Measurements from ENCODE around the gene SGSM1.
A peak's percentile ranks its signal among the peaks of the same experiment; 100 is the strongest.

SGSM1 gene

GRCh38 chr22:24812950-24813775 is 7.2 kb downstream of the SGSM1 start:
- TF ChIP-seq CTCF (IDR thresholded peaks at IDR 0.05), result no peak
- Histone ChIP-seq H3K27me3 (ENCODE audit: control insufficient read depth, insufficient read depth, low read length) (no peaks in the 10 kb centered on the region), H3K4me1 (no peaks in the 10 kb centered on the region), H3K36me3 (ENCODE audit: control insufficient read depth, insufficient read depth, low read length) (no peaks in the 10 kb centered on the region), H2AFZ (no peak overlapping the region), H3K4me2 (ENCODE audit: low read length) (no peak overlapping the region), H3K9me3 (ENCODE audit: control insufficient read depth, low read length) (no peaks in the 10 kb centered on the region), H3K4me3 (ENCODE audit: low read depth, low read length) (no peak overlapping the region), H3K9ac (no peak overlapping the region), H3K79me2 (no peaks in the 10 kb centered on the region), H3K27ac (no peak overlapping the region)

- no peak for TF ChIP-seq CTCF (IDR thresholded peaks at IDR 0.05)
- no peak overlapping the region for H3K9ac ChIP-seq
- H3K4me1 ChIP-seq, result no peaks in the 10 kb centered on the region
- H3K36me3 ChIP-seq (ENCODE audit: control insufficient read depth, insufficient read depth, low read length), result no peaks in the 10 kb centered on the region
- no peak overlapping the region for H3K4me3 ChIP-seq (ENCODE audit: low read depth, low read length)
- H3K27ac ChIP-seq, result no peak overlapping the region
- H3K4me2 ChIP-seq (ENCODE audit: low read length), result no peak overlapping the region
- no peak overlapping the region for H2AFZ ChIP-seq
- H3K27me3 ChIP-seq (ENCODE audit: control insufficient read depth, insufficient read depth, low read length), result no peaks in the 10 kb centered on the region
- H3K79me2 ChIP-seq, result no peaks in the 10 kb centered on the region
- H3K9me3 ChIP-seq (ENCODE audit: control insufficient read depth, low read length), result no peaks in the 10 kb centered on the region
Measured at GRCh38 chr22:24813861-24814770, 8.1 kb downstream of the SGSM1 start.

DNA sequence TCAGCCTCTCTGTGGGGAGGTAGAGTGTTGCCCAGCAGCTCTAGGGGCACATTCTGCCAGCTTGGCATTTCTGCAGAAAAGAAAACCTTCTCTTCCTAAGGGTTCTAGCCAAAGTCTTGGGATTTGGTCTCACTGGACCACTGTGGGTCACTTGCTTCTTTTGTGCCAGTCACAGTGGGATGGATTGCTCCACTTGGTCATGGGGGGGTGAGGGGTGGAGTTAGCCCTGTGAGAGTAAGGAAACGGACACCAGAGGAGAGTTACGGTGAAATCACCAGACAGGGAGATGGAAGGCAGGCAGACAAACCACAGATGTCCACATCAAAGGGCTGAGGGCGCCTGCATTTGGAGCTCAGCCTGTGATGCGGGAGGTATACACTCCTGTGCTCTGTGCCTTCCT is 10.8 kb downstream of the SGSM1 start:
- Histone ChIP-seq H3K4me1 (no peaks in the 10 kb centered on the region), H3K4me3 (ENCODE audit: low read depth, low read length) (no peak overlapping the region)
- no peak for TF ChIP-seq CTCF (IDR thresholded peaks at IDR 0.05)

GRCh38 chr22:24819487-24819886 is 13.5 kb downstream of the SGSM1 start:
- TF ChIP-seq CTCF (IDR thresholded peaks at IDR 0.05), result no peak
- H3K9ac ChIP-seq, result no peak overlapping the region
- H2AFZ ChIP-seq, result no peak overlapping the region
- H3K4me1 ChIP-seq, result no peaks in the 10 kb centered on the region
- H3K79me2 ChIP-seq, result no peaks in the 10 kb centered on the region
- H3K4me3 ChIP-seq (ENCODE audit: low read depth, low read length), result no peak overlapping the region
- peak overlapping the region; percentile 42 for H3K27ac ChIP-seq
- H3K27me3 ChIP-seq (ENCODE audit: control insufficient read depth, insufficient read depth, low read length), result no peaks in the 10 kb centered on the region
- H3K36me3 ChIP-seq (ENCODE audit: control insufficient read depth, insufficient read depth, low read length), result no peaks in the 10 kb centered on the region
- H3K9me3 ChIP-seq (ENCODE audit: control insufficient read depth, low read length), result no peaks in the 10 kb centered on the region
- no peak overlapping the region for H3K4me2 ChIP-seq (ENCODE audit: low read length)

More for the DNA sequence above, 10.8 kb downstream of the SGSM1 start:
- Histone ChIP-seq H3K27me3 (ENCODE audit: control insufficient read depth, insufficient read depth, low read length) (no peaks in the 10 kb centered on the region), H3K4me2 (ENCODE audit: low read length) (no peak overlapping the region), H3K79me2 (no peaks in the 10 kb centered on the region), H3K36me3 (ENCODE audit: control insufficient read depth, insufficient read depth, low read length) (no peaks in the 10 kb centered on the region), H3K27ac (no peak overlapping the region), H3K9ac (no peak overlapping the region), H2AFZ (no peak overlapping the region), H3K9me3 (ENCODE audit: control insufficient read depth, low read length) (no peaks in the 10 kb centered on the region)
